ENCODE data around the gene ADGRA1.

ADGRA1 gene

DNA sequence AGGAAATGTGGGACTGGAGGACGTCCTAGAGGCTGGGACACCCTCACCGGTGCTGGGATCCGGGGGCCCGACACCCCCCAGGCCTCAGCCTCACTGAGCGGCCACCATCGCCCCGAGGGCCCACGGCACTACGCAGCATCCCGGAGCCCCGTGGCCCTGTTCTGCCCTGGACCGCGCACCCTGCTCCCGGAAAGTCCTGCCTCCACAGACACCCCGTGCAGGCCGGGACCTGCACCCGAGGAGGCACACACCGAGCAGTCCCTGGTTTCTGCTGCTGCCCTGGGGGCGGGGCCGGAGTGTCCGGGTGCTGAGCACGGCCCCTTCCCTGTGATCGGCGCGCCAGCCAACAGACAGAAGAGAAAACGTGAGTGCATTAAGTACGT is 54.2 kb downstream of the ADGRA1 start:
- H3K4ac ChIP-seq (ENCODE audit: low read depth in 1 of 2, low read length in 2 of 2) = no peak overlapping the region
- H2BK15ac ChIP-seq (ENCODE audit: low read depth, poor library complexity, severe bottlenecking) = no peak overlapping the region
- no peak overlapping the region for H2BK5ac ChIP-seq (ENCODE audit: low read depth, low read length, poor library complexity, severe bottlenecking)
- H3K18ac ChIP-seq (ENCODE audit: low read depth in 1 of 2, low read length in 2 of 2) = no peak overlapping the region
- no peak overlapping the region for H3K23ac ChIP-seq (ENCODE audit: low read length in 2 of 2)
- no peak for DNase-seq
- H3K9ac ChIP-seq (ENCODE audit: low read length) = no peak overlapping the region
- no peak overlapping the region for H3K4me3 ChIP-seq (ENCODE audit: insufficient read depth in 1 of 2, low read depth in 1 of 2, low read length in 2 of 2)
- no peaks in the 10 kb centered on the region for H3K79me1 ChIP-seq (replicated peaks; ENCODE audit: low read length, poor library complexity, severe bottlenecking)
- H4K91ac ChIP-seq (ENCODE audit: low read length) = no peak overlapping the region
- peaks cover 0 to 33% of the 10 kb centered on the region in 2 experiments for H3K27me3 ChIP-seq (ENCODE audit: control insufficient read depth in 1 of 2, insufficient read depth in 1 of 2, low read length in 2 of 2)
- H4K8ac ChIP-seq (ENCODE audit: low read length) = no peak overlapping the region
- no peaks in the 10 kb centered on the region for H3K36me3 ChIP-seq (ENCODE audit: control insufficient read depth in 1 of 2, insufficient read depth in 2 of 2, low read depth in 1 of 2, low read length in 2 of 2)
- no peak overlapping the region for H2AK5ac ChIP-seq (ENCODE audit: low read length, severe bottlenecking)
- no peak overlapping the region for H2AFZ ChIP-seq (ENCODE audit: low read depth, low read length)
- no peak overlapping the region for H3K27ac ChIP-seq (ENCODE audit: low read length, poor library complexity, severe bottlenecking)
- no peak overlapping the region for H2BK12ac ChIP-seq (ENCODE audit: low read length in 2 of 2)
- no peak overlapping the region for H3K14ac ChIP-seq (ENCODE audit: low read length in 2 of 2)
- no peak overlapping the region for H3K4me2 ChIP-seq (ENCODE audit: low read length, poor library complexity, severe bottlenecking)
- no peak overlapping the region for H2BK120ac ChIP-seq (ENCODE audit: low read depth, low read length)
- 86% methylated on average over 22 of the region's 27 CpGs for WGBS
- H3K4me1 ChIP-seq (ENCODE audit: control insufficient read depth, insufficient read depth, low read depth, low read length) = no peaks in the 10 kb centered on the region
- H3K9me3 ChIP-seq (ENCODE audit: control insufficient read depth, low read length) = no peaks in the 10 kb centered on the region

DNA sequence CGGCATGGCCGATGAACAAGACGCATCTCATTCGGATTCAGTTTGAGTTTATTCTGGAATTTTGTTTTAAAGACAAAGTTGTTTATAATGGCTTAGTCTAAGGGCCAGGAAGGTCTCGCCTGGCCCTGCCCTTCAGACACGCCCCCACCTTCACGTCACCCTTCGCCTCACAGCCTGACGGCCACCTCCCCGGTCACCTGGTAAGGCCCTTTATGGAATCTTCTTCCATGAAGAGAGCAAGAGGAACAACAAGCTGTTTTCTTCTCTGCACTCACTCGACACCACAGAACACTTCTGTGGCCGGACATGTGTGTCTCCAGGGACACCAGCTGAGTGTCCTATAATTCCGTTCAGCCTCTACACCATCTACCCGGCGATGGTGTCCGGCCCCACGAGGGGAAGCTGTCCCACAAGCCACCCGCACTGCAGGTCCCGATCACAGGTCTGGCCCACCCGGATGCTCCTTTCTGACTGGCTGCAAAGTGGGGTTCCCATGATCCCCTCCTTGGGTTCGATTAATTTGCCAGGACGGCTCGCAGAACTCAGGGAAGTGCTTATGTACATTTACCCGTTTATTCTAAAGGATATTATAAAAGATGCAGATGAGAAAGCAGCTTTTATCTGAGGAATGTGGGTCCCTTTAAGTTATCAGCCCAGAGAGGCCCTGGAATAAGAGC is 54.9 kb downstream of the ADGRA1 start:
- Histone ChIP-seq H2AFZ (ENCODE audit: low read depth, low read length) (no peak overlapping the region), H2BK12ac (ENCODE audit: low read length in 2 of 2) (no peak overlapping the region), H3K4me3 (ENCODE audit: insufficient read depth in 1 of 2, low read depth in 1 of 2, low read length in 2 of 2) (no peak overlapping the region), H3K27ac (ENCODE audit: low read length, poor library complexity, severe bottlenecking) (no peak overlapping the region), H3K14ac (ENCODE audit: low read length in 2 of 2) (no peak overlapping the region), H2BK120ac (ENCODE audit: low read depth, low read length) (no peak overlapping the region), H3K79me1 (replicated peaks; ENCODE audit: low read length, poor library complexity, severe bottlenecking) (no peaks in the 10 kb centered on the region), H3K4me1 (ENCODE audit: control insufficient read depth, insufficient read depth, low read depth, low read length) (no peaks in the 10 kb centered on the region), H3K36me3 (ENCODE audit: control insufficient read depth in 1 of 2, insufficient read depth in 2 of 2, low read depth in 1 of 2, low read length in 2 of 2) (no peaks in the 10 kb centered on the region), H2BK5ac (ENCODE audit: low read depth, low read length, poor library complexity, severe bottlenecking) (no peak overlapping the region), H2BK15ac (ENCODE audit: low read depth, poor library complexity, severe bottlenecking) (no peak overlapping the region), H3K9me3 (ENCODE audit: control insufficient read depth, low read length) (peaks cover 5% of the 10 kb centered on the region), H3K23ac (ENCODE audit: low read length in 2 of 2) (no peak overlapping the region), H3K4ac (ENCODE audit: low read depth in 1 of 2, low read length in 2 of 2) (no peak overlapping the region), H3K9ac (ENCODE audit: low read length) (no peak overlapping the region), H2AK5ac (ENCODE audit: low read length, severe bottlenecking) (no peak overlapping the region), H4K91ac (ENCODE audit: low read length) (no peak overlapping the region), H3K18ac (ENCODE audit: low read depth in 1 of 2, low read length in 2 of 2) (no peak overlapping the region), H3K27me3 (ENCODE audit: control insufficient read depth in 1 of 2, insufficient read depth in 1 of 2, low read length in 2 of 2) (peaks cover 0 to 33% of the 10 kb centered on the region in 2 experiments), H4K8ac (ENCODE audit: low read length) (no peak overlapping the region), H3K4me2 (ENCODE audit: low read length, poor library complexity, severe bottlenecking) (no peak overlapping the region)
- DNase-seq = no peak
- WGBS = 90% methylated on average over 24 of the region's 24 CpGs

DNA sequence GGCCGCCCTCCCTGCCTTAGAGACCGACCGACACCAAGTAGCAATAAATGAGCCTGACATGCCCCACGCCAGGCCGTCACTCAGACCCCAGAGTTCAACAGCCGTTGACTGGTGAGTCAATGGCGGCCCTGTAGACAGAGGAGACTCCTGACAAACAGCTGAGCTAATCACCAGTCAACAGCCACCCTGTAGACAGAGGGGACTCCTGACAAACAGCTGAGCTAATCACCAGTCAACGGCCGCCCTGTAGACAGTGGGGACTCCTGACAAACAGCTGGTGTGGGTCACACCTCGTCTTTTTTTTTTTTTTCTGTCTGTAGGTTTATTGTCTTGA is 55.4 kb downstream of the ADGRA1 start:
- H3K79me1 ChIP-seq (replicated peaks; ENCODE audit: low read length, poor library complexity, severe bottlenecking) = no peaks in the 10 kb centered on the region
- H2BK5ac ChIP-seq (ENCODE audit: low read depth, low read length, poor library complexity, severe bottlenecking) = no peak overlapping the region
- no peak overlapping the region for H2BK15ac ChIP-seq (ENCODE audit: low read depth, poor library complexity, severe bottlenecking)
- H3K18ac ChIP-seq (ENCODE audit: low read depth in 1 of 2, low read length in 2 of 2) = no peak overlapping the region
- H3K36me3 ChIP-seq (ENCODE audit: control insufficient read depth in 1 of 2, insufficient read depth in 2 of 2, low read depth in 1 of 2, low read length in 2 of 2) = no peaks in the 10 kb centered on the region
- H3K9ac ChIP-seq (ENCODE audit: low read length) = no peak overlapping the region
- H4K8ac ChIP-seq (ENCODE audit: low read length) = no peak overlapping the region
- H4K91ac ChIP-seq (ENCODE audit: low read length) = no peak overlapping the region
- H2BK12ac ChIP-seq (ENCODE audit: low read length in 2 of 2) = no peak overlapping the region
- no peak overlapping the region for H2BK120ac ChIP-seq (ENCODE audit: low read depth, low read length)
- no peaks in the 10 kb centered on the region for H3K4me1 ChIP-seq (ENCODE audit: control insufficient read depth, insufficient read depth, low read depth, low read length)
- no peak overlapping the region for H2AFZ ChIP-seq (ENCODE audit: low read depth, low read length)
- H3K23ac ChIP-seq (ENCODE audit: low read length in 2 of 2) = no peak overlapping the region
- peaks cover 0 to 36% of the 10 kb centered on the region in 2 experiments for H3K27me3 ChIP-seq (ENCODE audit: control insufficient read depth in 1 of 2, insufficient read depth in 1 of 2, low read length in 2 of 2)
- no peak overlapping the region for H3K4me3 ChIP-seq (ENCODE audit: insufficient read depth in 1 of 2, low read depth in 1 of 2, low read length in 2 of 2)
- H3K27ac ChIP-seq (ENCODE audit: low read length, poor library complexity, severe bottlenecking) = no peak overlapping the region
- no peak overlapping the region for H3K4me2 ChIP-seq (ENCODE audit: low read length, poor library complexity, severe bottlenecking)
- peaks cover 10% of the 10 kb centered on the region for H3K9me3 ChIP-seq (ENCODE audit: control insufficient read depth, low read length)
- H3K4ac ChIP-seq (ENCODE audit: low read depth in 1 of 2, low read length in 2 of 2) = no peak overlapping the region
- H3K14ac ChIP-seq (ENCODE audit: low read length in 2 of 2) = no peak overlapping the region
- DNase-seq = no peak
- H2AK5ac ChIP-seq (ENCODE audit: low read length, severe bottlenecking) = no peak overlapping the region
- WGBS = 72% methylated on average over 10 of the region's 10 CpGs

DNA sequence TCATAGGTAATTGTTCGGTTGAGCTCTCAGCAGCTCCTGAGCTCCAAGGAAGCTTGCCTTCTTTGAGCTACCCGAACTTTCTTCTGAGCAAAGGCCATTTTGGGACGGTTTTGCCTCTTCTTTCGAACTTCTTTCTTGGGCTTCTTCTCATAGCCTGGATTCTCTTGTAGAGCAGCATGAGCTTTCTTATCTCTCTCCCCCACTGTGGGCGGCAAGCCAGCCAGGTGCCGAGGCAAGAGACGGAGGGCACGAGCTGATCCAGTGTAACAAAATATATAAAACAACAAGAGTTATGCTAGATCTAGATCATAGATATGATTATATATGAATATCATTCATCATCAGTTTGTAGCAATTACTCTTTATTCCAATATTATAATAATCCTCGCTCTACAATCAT is 55.8 kb downstream of the ADGRA1 start:
- Histone ChIP-seq H2BK5ac (ENCODE audit: low read depth, low read length, poor library complexity, severe bottlenecking) (no peak overlapping the region), H3K27ac (ENCODE audit: low read length, poor library complexity, severe bottlenecking) (no peak overlapping the region), H3K9ac (ENCODE audit: low read length) (no peak overlapping the region), H3K23ac (ENCODE audit: low read length in 2 of 2) (no peak overlapping the region), H2AFZ (ENCODE audit: low read depth, low read length) (no peak overlapping the region), H2BK120ac (ENCODE audit: low read depth, low read length) (no peak overlapping the region), H3K27me3 (ENCODE audit: control insufficient read depth in 1 of 2, insufficient read depth in 1 of 2, low read length in 2 of 2) (peaks cover 0 to 36% of the 10 kb centered on the region in 2 experiments), H3K4me1 (ENCODE audit: control insufficient read depth, insufficient read depth, low read depth, low read length) (no peaks in the 10 kb centered on the region), H3K36me3 (ENCODE audit: control insufficient read depth in 1 of 2, insufficient read depth in 2 of 2, low read depth in 1 of 2, low read length in 2 of 2) (no peaks in the 10 kb centered on the region), H2AK5ac (ENCODE audit: low read length, severe bottlenecking) (no peak overlapping the region), H3K14ac (ENCODE audit: low read length in 2 of 2) (no peak overlapping the region), H3K9me3 (ENCODE audit: control insufficient read depth, low read length) (peaks cover 14% of the 10 kb centered on the region), H3K18ac (ENCODE audit: low read depth in 1 of 2, low read length in 2 of 2) (no peak overlapping the region), H3K4me3 (ENCODE audit: insufficient read depth in 1 of 2, low read depth in 1 of 2, low read length in 2 of 2) (no peak overlapping the region), H4K8ac (ENCODE audit: low read length) (no peak overlapping the region), H2BK12ac (ENCODE audit: low read length in 2 of 2) (no peak overlapping the region), H2BK15ac (ENCODE audit: low read depth, poor library complexity, severe bottlenecking) (no peak overlapping the region), H3K4ac (ENCODE audit: low read depth in 1 of 2, low read length in 2 of 2) (no peak overlapping the region), H3K79me1 (replicated peaks; ENCODE audit: low read length, poor library complexity, severe bottlenecking) (no peaks in the 10 kb centered on the region), H3K4me2 (ENCODE audit: low read length, poor library complexity, severe bottlenecking) (no peak overlapping the region), H4K91ac (ENCODE audit: low read length) (no peak overlapping the region)
- no peak for DNase-seq
- WGBS = 85% methylated on average over 5 of the region's 9 CpGs

All from mesenchymal stem cell (in vitro differentiated cells and primary cell).